Measurements from ENCODE around the gene SETBP1.
"Not testable (repeated sequence)": the region's sequence is repeated elsewhere in the genome, so short reads cannot be mapped to it uniquely, and the experiment has no call there.

DNA sequence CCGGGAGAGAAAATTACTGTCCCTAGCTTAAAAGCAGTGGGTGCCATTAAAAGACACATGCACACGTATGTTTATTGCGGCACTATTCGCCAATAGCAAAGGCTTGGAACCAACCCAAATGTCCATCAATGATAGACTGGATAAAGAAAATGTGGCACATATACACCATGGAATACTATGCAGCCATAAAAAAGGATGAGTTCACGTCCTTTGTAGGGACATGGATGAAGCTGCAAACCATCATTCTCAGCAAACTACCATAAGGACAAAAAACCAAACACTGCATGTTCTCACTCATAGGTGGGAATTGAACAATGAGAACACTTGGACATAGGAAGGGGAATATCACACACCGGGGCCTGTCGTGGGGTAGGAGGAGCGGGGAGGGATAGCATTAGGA, 120.1 kb downstream of the SETBP1 start:
- TF ChIP-seq, protein P1, sequence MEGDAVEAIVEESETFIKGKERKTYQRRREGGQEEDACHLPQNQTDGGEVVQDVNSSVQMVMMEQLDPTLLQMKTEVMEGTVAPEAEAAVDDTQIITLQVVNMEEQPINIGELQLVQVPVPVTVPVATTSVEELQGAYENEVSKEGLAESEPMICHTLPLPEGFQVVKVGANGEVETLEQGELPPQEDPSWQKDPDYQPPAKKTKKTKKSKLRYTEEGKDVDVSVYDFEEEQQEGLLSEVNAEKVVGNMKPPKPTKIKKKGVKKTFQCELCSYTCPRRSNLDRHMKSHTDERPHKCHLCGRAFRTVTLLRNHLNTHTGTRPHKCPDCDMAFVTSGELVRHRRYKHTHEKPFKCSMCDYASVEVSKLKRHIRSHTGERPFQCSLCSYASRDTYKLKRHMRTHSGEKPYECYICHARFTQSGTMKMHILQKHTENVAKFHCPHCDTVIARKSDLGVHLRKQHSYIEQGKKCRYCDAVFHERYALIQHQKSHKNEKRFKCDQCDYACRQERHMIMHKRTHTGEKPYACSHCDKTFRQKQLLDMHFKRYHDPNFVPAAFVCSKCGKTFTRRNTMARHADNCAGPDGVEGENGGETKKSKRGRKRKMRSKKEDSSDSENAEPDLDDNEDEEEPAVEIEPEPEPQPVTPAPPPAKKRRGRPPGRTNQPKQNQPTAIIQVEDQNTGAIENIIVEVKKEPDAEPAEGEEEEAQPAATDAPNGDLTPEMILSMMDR (IDR thresholded peaks at IDR 0.05), result not testable (repeated sequence)
- TF ChIP-seq SIN3A (IDR thresholded peaks at IDR 0.05; ENCODE audit: borderline replicate concordance, insufficient read depth, low read depth, low read length), result not testable (repeated sequence)
- TF ChIP-seq, protein P2, sequence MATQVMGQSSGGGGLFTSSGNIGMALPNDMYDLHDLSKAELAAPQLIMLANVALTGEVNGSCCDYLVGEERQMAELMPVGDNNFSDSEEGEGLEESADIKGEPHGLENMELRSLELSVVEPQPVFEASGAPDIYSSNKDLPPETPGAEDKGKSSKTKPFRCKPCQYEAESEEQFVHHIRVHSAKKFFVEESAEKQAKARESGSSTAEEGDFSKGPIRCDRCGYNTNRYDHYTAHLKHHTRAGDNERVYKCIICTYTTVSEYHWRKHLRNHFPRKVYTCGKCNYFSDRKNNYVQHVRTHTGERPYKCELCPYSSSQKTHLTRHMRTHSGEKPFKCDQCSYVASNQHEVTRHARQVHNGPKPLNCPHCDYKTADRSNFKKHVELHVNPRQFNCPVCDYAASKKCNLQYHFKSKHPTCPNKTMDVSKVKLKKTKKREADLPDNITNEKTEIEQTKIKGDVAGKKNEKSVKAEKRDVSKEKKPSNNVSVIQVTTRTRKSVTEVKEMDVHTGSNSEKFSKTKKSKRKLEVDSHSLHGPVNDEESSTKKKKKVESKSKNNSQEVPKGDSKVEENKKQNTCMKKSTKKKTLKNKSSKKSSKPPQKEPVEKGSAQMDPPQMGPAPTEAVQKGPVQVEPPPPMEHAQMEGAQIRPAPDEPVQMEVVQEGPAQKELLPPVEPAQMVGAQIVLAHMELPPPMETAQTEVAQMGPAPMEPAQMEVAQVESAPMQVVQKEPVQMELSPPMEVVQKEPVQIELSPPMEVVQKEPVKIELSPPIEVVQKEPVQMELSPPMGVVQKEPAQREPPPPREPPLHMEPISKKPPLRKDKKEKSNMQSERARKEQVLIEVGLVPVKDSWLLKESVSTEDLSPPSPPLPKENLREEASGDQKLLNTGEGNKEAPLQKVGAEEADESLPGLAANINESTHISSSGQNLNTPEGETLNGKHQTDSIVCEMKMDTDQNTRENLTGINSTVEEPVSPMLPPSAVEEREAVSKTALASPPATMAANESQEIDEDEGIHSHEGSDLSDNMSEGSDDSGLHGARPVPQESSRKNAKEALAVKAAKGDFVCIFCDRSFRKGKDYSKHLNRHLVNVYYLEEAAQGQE (IDR thresholded peaks at IDR 0.05; ENCODE audit: insufficient read depth in 1 of 2, low read depth in 2 of 2, low read length in 1 of 2), result not testable (repeated sequence)
